SK-N-SH treated with all-trans-retinoic acid at 6 μM for 48 hours (cell line): ENCODE results near the gene MIS18A.

Source experiments
- ATAC-seq: fragments of 200-7000 bp; cut with Tn5 transposase; 3 replicates; pipeline ENCODE4 v1.9.1; 2020; ENCODE audit warnings: mild to moderate bottlenecking, moderate library complexity
- ARNTL ChIP-seq: fragments of 450-650 bp; formaldehyde crosslinking; IDR thresholded peaks from 2 replicates; pipeline ENCODE4 v1.5.0; 2020; ENCODE audit warnings: low read depth, mild to moderate bottlenecking, moderate library complexity, borderline replicate concordance
- BACH2 ChIP-seq: fragments of 250-450 bp; sonication (Bioruptor Pico); IDR thresholded peaks from 2 replicates; pipeline ENCODE4 v1.9.0; 2021; ENCODE audit warnings: mild to moderate bottlenecking, borderline replicate concordance
- CSDC2 ChIP-seq: fragments of 250-450 bp; sonication (Bioruptor Pico); IDR thresholded peaks from 2 replicates; pipeline ENCODE4 v1.5.0; 2020; ENCODE audit warnings: mild to moderate bottlenecking, moderate library complexity
- ESRRG ChIP-seq: fragments of 250-450 bp; sonication (Bioruptor Pico); IDR thresholded peaks from 2 replicates; pipeline ENCODE4 v1.6.1; 2021; ENCODE audit warnings: mild to moderate bottlenecking
- GLIS3 ChIP-seq: fragments of 250-450 bp; sonication (Bioruptor Pico); IDR thresholded peaks from 2 replicates; pipeline ENCODE4 v1.5.0; 2020; ENCODE audit warnings: mild to moderate bottlenecking, moderate library complexity
- ISL1 ChIP-seq: fragments of 250-450 bp; sonication (Bioruptor Pico); IDR thresholded peaks from 2 replicates; pipeline ENCODE4 v2.1.2; 2022; ENCODE audit warnings: mild to moderate bottlenecking, moderate library complexity
- RARB ChIP-seq: fragments of 250-450 bp; sonication (Bioruptor Pico); IDR thresholded peaks from 2 replicates; pipeline ENCODE4 v1.8.0; 2021; ENCODE audit warnings: mild to moderate bottlenecking, moderate library complexity
- SNAI2 ChIP-seq: fragments of 250-450 bp; sonication (Bioruptor Pico); IDR thresholded peaks from 2 replicates; pipeline ENCODE4 v1.5.0; 2020; ENCODE audit warnings: mild to moderate bottlenecking, moderate library complexity
- TCF4 ChIP-seq: fragments of 250-450 bp; sonication (Bioruptor Pico); IDR thresholded peaks from 2 replicates; pipeline ENCODE4 v1.8.0; 2021; ENCODE audit warnings: mild to moderate bottlenecking, moderate library complexity, borderline replicate concordance
- TOX ChIP-seq: fragments of 250-450 bp; sonication (Bioruptor Pico); IDR thresholded peaks from 2 replicates; pipeline ENCODE4 v1.8.0; 2021; ENCODE audit warnings: mild to moderate bottlenecking, moderate library complexity, borderline replicate concordance
- ZC3H10 ChIP-seq: fragments of 250-450 bp; sonication (Bioruptor Pico); IDR thresholded peaks from 2 replicates; pipeline ENCODE4 v1.5.1; 2021; ENCODE audit warnings: mild to moderate bottlenecking, moderate library complexity
- ZFP3 ChIP-seq: fragments of 250-450 bp; sonication (Bioruptor Pico); IDR thresholded peaks from 2 replicates; pipeline ENCODE4 v1.5.0; 2020; ENCODE audit warnings: mild to moderate bottlenecking, moderate library complexity
- ZFP30 ChIP-seq: fragments of 450-650 bp; formaldehyde crosslinking; IDR thresholded peaks from 2 replicates; pipeline ENCODE4 v1.5.0; 2022; ENCODE audit warnings: mild to moderate bottlenecking, moderate library complexity
- ZNF565 ChIP-seq: fragments of 450-650 bp; formaldehyde crosslinking; conservative IDR thresholded peaks from 2 replicates; pipeline ENCODE4 v1.5.0; 2020; ENCODE audit warnings: low read depth, mild to moderate bottlenecking, moderate library complexity
- ZNF70 ChIP-seq: fragments of 450-650 bp; formaldehyde crosslinking; IDR thresholded peaks from 2 replicates; pipeline ENCODE4 v1.5.0; 2020; ENCODE audit warnings: mild to moderate bottlenecking, moderate library complexity
- ZNF8 ChIP-seq: fragments of 450-650 bp; formaldehyde crosslinking; IDR thresholded peaks from 2 replicates; pipeline ENCODE4 v1.5.0; 2020; ENCODE audit warnings: mild to moderate bottlenecking, moderate library complexity
- TF ChIP-seq, protein P1 (sequence below): fragments of 250-450 bp; sonication (Bioruptor Pico); IDR thresholded peaks from 2 replicates; pipeline ENCODE4 v1.5.1; 2021; ENCODE audit warnings: mild to moderate bottlenecking, moderate library complexity
- TF ChIP-seq, protein P2 (sequence below): fragments of 250-450 bp; sonication (Bioruptor Pico); IDR thresholded peaks from 2 replicates; pipeline ENCODE4 v1.8.0; 2021; ENCODE audit warnings: low read depth, mild to moderate bottlenecking, moderate library complexity, borderline replicate concordance
- TF ChIP-seq, protein P3 (sequence below): fragments of 250-450 bp; sonication (Bioruptor Pico); IDR thresholded peaks from 2 replicates; pipeline ENCODE4 v1.5.1; 2020; ENCODE audit warnings: low read depth, mild to moderate bottlenecking, moderate library complexity

MIS18A gene

DNA sequence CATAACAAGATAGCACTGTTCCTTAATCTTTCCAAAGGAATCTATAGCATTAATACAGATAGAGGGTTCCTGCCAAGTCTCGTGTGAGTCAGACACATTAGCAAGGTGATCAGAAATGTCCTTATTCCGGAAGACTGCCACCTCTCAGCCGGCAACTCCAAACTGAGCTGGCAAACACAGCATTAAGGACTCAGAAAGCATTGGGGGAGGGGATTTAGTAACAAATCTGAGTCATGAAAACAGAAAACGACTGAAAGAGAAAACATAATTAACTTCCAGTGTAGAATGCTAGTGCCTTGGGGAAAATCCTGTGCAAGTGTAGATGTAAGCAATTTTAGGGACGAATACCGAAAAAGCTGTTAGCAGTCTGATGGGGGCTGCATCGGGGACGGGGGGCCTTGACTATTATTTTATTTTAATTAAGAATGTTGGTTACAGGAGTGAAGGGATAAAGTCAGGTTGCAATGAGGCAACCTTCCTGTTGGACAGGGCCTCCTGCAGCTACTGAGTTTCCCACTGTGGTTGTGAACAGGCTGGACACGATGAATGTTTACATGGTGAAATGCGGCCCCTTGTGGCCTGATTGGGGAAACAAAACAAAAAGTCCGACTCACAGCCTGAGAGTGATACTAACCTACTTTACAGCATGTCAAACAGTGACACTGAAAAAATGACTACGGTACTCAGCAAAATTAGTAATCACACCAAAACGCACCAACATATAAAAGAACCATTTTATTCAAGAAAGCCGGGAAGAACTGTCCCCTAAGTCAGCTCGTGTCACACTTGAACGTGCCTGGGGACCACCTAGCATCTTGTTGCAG, 20.7 kb downstream of the MIS18A start (continued):
- TF ChIP-seq, protein P1, sequence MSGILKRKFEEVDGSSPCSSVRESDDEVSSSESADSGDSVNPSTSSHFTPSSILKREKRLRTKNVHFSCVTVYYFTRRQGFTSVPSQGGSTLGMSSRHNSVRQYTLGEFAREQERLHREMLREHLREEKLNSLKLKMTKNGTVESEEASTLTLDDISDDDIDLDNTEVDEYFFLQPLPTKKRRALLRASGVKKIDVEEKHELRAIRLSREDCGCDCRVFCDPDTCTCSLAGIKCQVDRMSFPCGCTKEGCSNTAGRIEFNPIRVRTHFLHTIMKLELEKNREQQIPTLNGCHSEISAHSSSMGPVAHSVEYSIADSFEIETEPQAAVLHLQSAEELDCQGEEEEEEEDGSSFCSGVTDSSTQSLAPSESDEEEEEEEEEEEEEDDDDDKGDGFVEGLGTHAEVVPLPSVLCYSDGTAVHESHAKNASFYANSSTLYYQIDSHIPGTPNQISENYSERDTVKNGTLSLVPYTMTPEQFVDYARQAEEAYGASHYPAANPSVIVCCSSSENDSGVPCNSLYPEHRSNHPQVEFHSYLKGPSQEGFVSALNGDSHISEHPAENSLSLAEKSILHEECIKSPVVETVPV (CRISPR knock-in tag): no peak
- TF ChIP-seq, all 23 proteins: peak for 0

DNA sequence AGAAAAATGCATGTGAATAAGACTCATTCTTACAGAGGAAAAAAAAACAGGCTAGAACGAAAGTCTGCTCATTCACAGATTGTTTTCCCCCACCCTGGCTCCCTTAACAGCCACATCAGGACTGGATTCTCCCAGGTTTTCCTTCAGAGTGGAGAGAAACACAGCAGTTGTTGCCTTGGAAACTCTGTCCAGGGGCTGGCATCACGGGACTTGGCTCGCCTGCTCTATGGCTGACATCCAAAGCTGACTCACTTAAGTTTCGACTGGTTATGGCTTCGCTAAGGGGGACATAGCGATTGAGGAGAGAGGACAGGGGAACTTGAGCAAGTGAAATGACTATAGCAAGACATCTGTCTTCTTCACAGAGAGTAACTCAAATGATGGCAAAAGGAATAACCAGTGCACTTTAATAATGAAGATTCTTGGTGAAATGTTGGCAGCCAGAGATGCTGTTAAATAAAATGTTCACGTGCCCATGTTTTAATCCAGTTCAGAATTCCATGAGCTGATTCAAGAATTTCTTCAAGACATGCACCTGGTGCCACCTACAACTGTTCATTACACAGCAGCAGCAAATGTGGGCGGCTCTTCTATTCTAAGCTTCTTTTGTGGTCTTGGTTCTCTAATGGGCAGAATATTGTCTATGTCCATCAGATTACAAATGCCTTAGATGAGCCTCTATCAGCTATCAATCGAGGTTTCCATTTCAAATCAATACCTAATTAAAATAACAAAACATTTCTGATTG, 21.8 kb downstream of the MIS18A start:
- peak; percentile 88 for ATAC-seq
- TF ChIP-seq SNAI2 (CRISPR knock-in tag) (peak; percentile 12; the same call in 1 of the 2 replicates), ZNF70 (CRISPR knock-in tag) (no peak), TCF4 (peak; percentile 53; the same call in 1 of the 2 replicates), ZFP3 (CRISPR knock-in tag) (0 out of 2 replicates have a peak, but pooled peaks have one; percentile 30), ISL1 (peak; percentile 54)
- TF ChIP-seq, protein P2, sequence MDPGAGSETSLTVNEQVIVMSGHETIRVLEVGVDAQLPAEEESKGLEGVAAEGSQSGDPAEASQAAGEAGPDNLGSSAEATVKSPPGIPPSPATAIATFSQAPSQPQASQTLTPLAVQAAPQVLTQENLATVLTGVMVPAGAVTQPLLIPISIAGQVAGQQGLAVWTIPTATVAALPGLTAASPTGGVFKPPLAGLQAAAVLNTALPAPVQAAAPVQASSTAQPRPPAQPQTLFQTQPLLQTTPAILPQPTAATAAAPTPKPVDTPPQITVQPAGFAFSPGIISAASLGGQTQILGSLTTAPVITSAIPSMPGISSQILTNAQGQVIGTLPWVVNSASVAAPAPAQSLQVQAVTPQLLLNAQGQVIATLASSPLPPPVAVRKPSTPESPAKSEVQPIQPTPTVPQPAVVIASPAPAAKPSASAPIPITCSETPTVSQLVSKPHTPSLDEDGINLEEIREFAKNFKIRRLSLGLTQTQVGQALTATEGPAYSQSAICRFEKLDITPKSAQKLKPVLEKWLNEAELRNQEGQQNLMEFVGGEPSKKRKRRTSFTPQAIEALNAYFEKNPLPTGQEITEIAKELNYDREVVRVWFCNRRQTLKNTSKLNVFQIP (CRISPR knock-in tag): no peak

DNA sequence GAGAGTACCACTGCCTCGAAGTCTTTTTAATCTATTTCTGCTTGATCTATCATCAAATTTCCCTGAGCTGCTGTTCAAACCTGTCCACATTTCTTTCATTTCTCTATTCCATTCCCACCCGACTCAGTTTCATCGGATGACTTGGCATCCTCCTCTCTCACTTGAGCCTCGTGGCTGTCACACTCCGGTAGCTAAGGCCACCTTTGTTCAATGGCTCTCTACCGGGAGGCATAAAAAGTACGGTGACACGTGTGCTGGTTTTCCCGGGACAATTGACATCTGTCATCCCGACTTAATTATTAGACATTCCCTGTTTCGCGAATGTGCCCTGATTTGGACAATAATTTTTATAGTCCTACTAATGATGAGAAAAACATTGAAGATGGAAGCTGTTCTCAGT, 22.6 kb downstream of the MIS18A start:
- no peak for ATAC-seq
- TF ChIP-seq ZFP30 (CRISPR knock-in tag): no peak
- TF ChIP-seq ZNF8: no peak
- TF ChIP-seq TCF4: no peak
- TF ChIP-seq, protein P3, sequence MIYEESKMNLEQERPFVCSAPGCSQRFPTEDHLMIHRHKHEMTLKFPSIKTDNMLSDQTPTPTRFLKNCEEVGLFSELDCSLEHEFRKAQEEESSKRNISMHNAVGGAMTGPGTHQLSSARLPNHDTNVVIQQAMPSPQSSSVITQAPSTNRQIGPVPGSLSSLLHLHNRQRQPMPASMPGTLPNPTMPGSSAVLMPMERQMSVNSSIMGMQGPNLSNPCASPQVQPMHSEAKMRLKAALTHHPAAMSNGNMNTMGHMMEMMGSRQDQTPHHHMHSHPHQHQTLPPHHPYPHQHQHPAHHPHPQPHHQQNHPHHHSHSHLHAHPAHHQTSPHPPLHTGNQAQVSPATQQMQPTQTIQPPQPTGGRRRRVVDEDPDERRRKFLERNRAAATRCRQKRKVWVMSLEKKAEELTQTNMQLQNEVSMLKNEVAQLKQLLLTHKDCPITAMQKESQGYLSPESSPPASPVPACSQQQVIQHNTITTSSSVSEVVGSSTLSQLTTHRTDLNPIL (CRISPR knock-in tag): no peak

DNA sequence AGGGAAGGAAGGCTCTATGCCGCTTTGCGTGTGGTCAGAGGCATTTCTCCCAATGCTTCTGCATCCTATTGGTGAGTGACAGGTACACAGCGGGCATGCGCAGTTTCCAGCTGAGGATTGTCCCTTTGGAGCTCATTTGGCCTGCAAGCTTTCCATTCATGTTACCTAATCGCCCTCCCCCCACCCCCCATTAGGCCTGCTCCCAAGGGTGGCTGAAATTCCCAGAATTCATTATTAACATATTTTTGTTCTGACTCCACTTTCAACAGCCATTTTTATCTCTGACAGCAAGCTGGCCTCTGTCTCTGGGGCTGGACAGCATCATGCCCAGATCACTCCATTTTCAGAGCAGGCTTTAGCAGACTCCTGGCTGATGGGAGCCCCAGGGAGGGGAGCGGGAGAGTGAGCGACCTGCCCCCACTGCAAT, 25.6 kb downstream of the MIS18A start:
- TF ChIP-seq, protein P3 (CRISPR knock-in tag): peak; percentile 43; the same call in 1 of the 2 replicates
- TF ChIP-seq ZC3H10 (CRISPR knock-in tag) (no peak), ISL1 (peak; percentile 80), TCF4 (peak; percentile 20; the same call in 1 of the 2 replicates)
- ATAC-seq: peak; percentile 51

DNA sequence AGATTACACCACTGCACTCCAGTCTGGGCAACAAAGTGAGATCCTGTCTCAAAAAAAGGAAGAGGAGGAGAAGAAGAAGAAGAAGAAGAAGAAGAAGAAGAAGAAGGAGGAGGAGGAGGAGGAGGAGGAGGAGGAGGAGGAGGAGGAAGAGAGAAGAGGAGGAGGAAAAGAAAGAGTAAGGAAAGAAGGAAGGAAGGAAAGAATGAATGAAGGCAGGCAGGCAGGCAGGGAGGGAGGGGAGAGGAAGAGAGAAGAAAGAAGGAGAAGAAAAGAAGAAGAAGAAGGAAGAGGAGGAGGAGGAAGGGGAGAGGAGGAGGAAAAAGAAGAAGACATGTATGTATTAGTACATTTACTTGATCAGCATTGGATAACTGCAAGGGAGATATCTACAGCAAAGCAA, 26.7 kb downstream of the MIS18A start:
- TF ChIP-seq RARB (CRISPR knock-in tag) (no peak), ISL1 (no peak), ZFP3 (CRISPR knock-in tag) (no peak), TOX (CRISPR knock-in tag) (no peak)
- ATAC-seq: no peak

DNA sequence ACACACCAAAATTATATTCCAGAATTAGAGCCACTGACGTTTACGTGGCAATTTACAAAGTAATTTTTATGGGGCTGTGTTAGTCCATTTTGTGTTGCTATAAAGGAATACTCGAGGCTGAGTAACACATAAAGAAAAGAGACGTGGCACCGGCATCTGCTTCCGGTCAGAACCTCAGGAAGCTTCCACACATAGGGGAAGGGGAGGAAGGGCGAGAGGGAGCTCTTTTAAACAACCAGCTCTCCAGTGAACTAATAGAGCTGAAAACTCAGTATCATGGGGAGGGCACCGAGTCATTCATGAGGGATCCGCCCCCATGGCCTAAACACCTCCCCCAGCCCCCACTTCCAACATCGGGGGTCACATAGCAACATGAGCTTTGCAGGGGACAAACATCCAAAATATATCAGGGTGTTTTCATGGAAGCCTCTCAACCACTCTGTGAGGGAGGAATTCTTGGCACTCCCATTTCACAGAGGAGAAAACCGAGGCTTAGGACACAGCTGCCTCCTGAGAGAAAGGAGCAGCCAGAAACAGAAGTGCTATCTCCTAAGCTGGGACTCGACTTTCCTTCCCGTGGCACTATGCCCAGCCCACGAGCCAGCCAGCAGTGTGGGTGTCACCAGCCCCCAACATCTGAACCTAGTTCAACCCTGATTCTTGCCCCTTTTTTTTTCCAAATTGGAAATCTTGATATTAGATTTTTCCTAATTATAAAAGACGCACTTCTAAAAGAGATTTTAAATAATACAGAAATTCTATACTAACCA, 29.2 kb downstream of the MIS18A start:
- ATAC-seq: no peak
- TF ChIP-seq, protein P3 (CRISPR knock-in tag): no peak
- TF ChIP-seq ARNTL (CRISPR knock-in tag): no peak
- no peak for TF ChIP-seq SNAI2 (CRISPR knock-in tag)
- TF ChIP-seq ISL1: no peak
- no peak for TF ChIP-seq GLIS3
- TF ChIP-seq BACH2: no peak
- TF ChIP-seq ZFP30 (CRISPR knock-in tag): no peak
- TF ChIP-seq RARB (CRISPR knock-in tag): no peak
- TF ChIP-seq, protein P1 (CRISPR knock-in tag): no peak
- no peak for TF ChIP-seq ZNF565 (CRISPR knock-in tag)
- TF ChIP-seq CSDC2: no peak
- no peak for TF ChIP-seq ESRRG
